Choroid plexus epithelial cell (primary cell): ENCODE measurements around the gene FGFR4.

ENCODE experiments used
- DNase-seq: peaks from one replicate; pipeline ENCODE4 v3.0.0-alpha.2; 2010; ENCODE audit warnings: low read depth
- H3K4me3 ChIP-seq: 2 replicates; pipeline ENCODE4 v1.5.1; 2011; ENCODE audit warnings: low read depth, mild to moderate bottlenecking, control low read depth, low read length, moderate library complexity
- TF ChIP-seq, protein P1 (sequence below): conservative IDR thresholded peaks from 2 replicates; pipeline ENCODE4 v1.5.1; 2011; ENCODE audit warnings: low read depth, mild to moderate bottlenecking, control low read depth, inconsistent platforms, low read length, moderate library complexity

FGFR4 gene

DNA sequence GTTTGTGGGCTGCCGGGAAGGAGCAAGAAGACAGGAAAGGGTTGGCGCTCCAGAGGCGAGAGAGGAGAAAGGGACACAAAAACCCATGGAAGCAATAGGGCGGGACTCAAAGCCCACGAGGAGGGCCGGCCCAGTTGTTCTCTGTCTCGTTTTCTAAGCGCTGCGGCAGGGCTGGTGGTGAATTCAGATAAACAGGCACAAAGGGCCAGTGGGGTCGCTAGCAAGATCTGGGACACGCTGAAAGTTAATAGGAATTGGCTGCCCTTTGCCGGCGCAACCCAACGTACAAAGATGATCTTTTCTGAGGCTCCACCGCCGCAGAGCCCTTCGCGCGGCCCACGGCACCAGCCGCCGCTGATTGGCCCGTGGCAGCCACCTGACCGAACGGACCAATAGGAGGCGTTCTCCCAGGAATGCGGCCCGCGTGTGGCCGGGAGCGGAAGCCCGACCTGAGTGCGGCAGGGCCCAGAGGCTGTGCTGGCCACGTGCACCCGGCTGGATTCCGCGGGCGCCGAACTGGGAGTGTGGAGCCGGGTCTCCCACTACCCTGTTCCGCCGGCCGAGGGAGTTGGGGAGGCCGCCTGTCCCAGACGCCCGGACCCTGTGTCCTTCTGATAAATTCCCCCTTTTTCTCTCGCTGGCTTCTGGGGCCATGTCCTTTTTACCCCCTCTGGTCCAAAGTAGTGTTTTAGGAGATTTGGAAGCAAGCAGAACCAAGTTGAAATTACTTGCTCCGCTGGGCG is 30.1 kb downstream of the FGFR4 start:
- peak overlapping the region; percentile 36 for H3K4me3 ChIP-seq
- TF ChIP-seq, protein P1, sequence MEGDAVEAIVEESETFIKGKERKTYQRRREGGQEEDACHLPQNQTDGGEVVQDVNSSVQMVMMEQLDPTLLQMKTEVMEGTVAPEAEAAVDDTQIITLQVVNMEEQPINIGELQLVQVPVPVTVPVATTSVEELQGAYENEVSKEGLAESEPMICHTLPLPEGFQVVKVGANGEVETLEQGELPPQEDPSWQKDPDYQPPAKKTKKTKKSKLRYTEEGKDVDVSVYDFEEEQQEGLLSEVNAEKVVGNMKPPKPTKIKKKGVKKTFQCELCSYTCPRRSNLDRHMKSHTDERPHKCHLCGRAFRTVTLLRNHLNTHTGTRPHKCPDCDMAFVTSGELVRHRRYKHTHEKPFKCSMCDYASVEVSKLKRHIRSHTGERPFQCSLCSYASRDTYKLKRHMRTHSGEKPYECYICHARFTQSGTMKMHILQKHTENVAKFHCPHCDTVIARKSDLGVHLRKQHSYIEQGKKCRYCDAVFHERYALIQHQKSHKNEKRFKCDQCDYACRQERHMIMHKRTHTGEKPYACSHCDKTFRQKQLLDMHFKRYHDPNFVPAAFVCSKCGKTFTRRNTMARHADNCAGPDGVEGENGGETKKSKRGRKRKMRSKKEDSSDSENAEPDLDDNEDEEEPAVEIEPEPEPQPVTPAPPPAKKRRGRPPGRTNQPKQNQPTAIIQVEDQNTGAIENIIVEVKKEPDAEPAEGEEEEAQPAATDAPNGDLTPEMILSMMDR, result no peak
- peak; percentile 91 for DNase-seq

GRCh38 chr5:177117441-177118045 is 30.8 kb downstream of the FGFR4 start:
- DNase-seq, result no peak
- TF ChIP-seq, protein P1, result no peak
- H3K4me3 ChIP-seq, result no peak overlapping the region

DNA sequence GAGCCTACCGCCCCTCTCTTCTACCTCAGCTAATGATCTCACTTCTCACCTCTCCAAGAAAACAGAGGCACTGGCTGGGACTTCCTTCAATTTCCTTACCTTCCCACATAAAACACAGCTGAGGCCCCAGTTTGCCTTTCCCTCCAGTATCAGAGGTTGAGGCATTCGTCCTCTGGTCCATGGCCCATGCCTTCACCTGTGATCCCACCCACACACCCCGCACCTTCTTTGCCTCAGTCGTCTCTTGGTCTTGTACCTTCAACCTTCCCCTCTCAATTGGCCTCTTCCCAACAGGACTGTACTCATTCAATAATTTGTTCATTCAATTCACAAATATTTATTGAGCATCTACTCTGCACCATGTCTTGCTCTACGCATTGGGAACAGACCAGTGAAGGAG is 35.9 kb downstream of the FGFR4 start:
- H3K4me3 ChIP-seq, result no peak overlapping the region
- TF ChIP-seq, protein P1, result no peak
- no peak for DNase-seq

DNA sequence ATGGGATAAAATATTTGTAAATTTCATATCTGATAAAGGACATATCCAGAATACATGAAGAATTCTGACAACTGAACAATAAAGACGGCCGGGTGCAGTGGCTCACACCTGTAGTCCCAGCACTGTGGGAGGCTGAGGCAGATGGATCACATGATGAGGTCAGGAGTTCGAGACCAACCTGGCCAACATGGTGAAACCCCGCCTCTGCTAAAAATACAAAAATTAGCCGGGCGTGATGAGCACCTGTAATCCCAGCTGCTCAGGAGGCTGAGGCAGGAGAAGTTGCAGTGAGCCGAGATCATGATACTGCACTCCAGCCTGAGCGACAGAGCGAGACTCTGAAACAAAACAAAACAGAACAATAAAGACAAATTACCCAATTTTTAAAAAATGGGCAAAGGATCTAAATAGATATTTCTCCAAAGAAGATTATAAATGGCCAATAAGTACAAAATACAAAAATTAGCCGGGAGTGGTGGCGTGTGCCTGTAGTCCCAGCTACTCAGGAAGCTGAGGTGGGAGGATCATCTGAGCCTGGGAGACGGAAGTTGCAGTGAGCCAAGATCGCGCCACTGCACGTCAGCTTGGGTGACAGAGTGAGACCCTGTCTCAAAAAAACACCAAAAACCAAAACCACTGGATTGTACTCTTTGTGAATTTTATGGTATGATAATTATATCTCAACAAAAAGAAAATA is 37.2 kb downstream of the FGFR4 start:
- DNase-seq, result no peak
- no peak overlapping the region for H3K4me3 ChIP-seq
- TF ChIP-seq, protein P1, result no peak

DNA sequence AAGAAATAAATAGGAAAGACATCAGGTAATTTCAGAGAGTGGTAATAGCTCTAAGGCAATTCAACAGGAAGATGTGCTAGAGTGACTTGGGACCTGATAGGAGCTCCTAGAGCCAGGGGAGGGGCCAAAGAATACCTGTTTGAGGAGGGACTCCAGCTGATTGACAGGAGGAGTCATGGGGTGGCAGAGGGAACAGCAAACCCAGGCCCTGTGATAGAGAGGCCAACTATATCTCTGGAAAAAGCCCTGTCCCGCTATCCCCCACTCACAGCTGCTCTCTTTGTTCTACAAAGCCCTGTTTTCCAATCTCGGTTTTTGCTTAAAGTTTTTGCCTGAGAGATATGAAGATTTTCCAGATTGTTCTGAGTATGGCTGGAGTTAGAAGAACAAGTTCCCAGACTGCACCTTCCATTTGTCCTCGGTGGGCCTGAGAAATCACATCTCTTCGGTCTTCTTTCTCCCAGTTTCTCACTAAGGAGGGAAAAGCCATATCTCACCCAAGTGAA is 37.8 kb downstream of the FGFR4 start:
- no peak overlapping the region for H3K4me3 ChIP-seq
- no peak for DNase-seq
- TF ChIP-seq, protein P1, result no peak

DNA sequence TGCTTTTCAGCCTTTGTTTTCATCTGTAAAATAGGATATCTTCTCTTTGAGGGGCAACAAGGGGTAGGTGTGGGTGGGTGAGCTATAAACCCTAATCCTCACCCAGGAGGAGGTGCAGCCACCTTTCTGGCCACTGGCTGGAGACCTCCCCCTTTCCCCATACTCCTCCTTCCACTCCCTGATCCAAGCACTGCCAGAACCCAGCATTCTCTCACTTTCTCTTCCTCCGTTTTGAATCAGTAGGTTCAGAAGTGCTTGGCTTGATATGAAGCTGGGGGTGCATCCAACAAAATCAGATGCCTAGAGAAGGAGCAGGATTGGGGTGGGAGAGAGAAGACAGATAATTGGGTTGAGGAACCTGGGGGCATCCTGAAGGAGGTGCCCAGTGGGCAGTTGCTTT is 40.1 kb downstream of the FGFR4 start:
- no peak for DNase-seq
- TF ChIP-seq, protein P1, result no peak
- H3K4me3 ChIP-seq, result no peak overlapping the region
